ENCODE results near the gene RIC3.

Gene RIC3

GRCh38 chr11:8086001-8086479, 82.8 kb downstream of the RIC3 start:
- DNase-seq = no peak

GRCh38 chr11:8085011-8085645, 83.7 kb downstream of the RIC3 start:
- DNase-seq = no peak

DNA sequence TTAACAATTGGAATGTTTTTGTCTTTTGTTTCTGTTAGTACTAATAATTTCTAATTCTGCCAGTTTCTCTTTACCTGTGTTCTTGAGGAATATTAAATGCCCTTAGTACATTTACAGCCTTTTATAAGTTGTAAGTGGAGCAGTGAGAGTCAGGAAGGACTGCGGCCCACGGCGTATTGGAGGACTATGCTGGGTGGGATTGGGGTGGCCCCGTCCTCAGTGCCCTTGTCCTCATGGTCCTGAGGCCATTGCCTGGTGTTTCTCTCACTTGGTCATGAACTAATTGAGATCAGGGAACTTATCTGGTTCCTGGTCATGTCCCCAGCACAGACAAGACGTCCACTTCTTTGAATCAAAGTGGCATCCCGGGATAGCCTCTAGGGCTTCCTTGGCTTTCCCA, 84.5 kb downstream of the RIC3 start:
- DNase-seq = no peak

DNA sequence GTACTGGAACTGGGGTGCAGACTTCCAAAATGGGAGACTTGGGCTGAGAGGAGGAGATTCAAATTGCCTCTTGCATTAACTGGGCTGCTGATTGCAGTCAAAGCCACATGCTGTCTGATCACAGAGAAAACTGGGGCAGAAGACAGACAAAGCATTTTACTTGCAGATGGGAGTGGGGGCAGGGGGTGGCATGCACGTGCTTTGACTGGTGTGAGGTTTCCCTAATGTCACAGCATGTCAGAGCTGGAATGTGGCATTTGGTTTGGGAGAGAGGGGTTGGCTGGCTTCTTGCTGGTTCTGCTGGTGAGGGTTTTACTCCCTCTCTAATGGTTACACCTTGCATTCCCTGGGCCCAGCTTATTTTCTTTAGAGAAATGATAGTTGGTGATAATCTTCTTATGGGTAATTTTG, 84.9 kb downstream of the RIC3 start:
- DNase-seq = no peak

GRCh38 chr11:8083088-8083395, 85.8 kb downstream of the RIC3 start:
- no peak for DNase-seq

DNA sequence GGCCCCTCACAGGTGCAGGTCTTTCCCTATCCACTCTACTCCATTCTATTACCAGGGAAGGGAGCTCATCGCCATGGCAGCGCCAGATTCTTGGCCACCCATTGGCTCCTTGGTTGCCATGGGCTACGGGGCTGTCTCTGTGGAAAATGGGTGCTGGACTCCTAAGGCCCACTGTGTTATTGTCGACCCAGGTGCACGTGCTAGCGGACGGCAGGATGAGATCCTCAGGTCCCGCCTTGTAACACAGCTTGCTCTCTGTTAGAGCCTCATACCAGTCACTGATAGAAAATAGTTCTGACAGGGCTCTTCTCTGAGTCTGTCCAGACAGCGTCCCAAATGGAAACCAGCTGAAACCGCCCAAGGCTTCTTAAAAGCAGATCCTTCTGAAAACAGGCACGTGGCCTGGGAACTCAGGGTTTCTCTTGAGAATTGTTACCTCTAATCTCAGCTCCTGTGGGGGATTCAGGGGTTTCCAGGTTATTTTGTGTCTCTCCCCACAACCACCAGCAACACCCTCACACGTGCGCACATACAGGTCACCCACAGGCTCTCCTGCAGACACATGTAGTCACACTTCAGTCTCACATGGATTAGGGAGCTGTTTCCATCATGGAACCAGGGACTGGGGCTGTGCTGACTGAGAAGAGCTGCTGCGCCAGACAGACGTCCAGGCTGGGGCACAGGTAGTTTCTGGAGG, 86.3 kb downstream of the RIC3 start:
- no peak for DNase-seq

DNA sequence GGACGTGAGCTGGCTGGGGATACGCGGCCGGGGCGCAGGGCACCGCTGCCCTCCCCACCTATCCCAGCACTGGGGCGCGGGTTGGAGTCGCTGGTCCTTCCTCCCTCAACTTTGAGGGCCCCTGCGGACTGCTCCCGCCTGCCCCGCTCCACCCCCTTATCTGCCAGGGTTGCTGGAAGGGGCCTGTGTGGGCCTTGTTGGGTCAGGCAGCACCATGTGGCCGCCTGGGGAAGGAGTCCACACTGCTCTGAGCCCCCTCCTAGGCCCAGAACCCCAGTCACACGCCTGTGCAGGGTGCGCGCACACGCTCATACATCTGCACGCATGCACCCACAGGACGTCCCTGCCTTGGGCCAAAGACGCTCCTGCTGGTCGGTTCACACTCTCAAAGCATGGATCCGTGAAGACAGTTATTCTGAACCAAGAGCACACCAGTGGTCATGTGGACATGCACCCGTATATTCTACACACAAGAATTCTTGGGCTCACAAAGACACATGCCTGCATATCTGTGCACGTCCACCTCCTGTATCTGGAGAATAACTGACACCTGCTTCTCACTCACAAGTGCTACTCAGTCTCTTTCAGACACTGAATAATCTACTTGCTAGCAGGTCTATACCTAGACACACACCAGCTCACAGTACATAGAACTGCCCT, 87.1 kb downstream of the RIC3 start:
- DNase-seq = no peak

DNA sequence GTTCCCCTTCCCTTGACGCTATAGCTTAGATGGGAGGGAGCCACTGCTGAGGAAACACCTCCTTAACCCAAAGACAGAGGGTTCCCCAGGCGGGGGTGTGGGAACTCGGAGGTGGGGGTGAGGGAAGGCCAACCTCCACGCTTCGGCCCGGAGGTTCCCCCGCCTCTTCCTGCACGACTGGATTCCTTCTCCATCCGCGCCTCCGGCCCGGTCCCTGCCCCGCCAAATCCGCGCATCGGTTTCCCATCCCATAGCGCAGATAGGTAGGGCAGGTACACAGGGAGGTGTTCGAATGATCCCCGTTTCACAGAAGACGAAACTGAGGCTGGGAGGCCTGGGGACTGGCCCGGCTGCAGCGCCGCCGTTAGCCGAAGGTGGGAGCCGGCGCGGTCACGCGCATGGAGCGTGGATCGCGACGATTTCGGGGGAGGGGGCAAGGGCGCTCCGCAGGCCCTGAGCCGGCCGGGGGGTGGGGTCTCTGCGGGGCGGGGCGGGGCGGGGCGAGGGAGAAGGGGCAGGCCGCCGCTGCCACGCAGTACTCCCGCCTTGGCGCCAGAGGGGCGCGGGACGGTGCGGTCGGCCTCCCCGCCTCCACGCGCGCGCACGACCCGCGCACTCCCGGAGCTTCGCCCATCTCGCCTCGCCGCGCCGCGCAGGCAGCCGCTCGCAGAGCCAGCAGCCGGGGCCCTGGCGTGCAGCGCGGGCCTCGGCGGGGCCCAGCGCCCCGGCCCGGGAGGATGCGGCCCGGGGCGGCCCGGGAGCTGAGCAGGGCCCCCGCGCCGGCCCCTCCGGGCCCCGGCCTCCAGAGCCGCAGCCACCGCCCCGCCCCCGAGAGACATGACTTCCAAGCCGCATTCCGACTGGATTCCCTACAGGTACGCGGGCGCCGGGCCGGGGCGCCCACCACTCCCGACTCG, 87.9 kb downstream of the RIC3 start, which contains the start of gene TUB:
Gene TUB, plus strand, starts transcription at position 538 of the 917 bp plus-strand sequence. Its CDS starts 300 bp downstream, at position 838.
- DNase-seq = no peak

- no peak for DNase-seq
Measured at GRCh38 chr11:8080069-8080670, 88.7 kb downstream of the RIC3 start.

- DNase-seq = no peak
Measured at GRCh38 chr11:8079111-8079675, 89.6 kb downstream of the RIC3 start.

DNA sequence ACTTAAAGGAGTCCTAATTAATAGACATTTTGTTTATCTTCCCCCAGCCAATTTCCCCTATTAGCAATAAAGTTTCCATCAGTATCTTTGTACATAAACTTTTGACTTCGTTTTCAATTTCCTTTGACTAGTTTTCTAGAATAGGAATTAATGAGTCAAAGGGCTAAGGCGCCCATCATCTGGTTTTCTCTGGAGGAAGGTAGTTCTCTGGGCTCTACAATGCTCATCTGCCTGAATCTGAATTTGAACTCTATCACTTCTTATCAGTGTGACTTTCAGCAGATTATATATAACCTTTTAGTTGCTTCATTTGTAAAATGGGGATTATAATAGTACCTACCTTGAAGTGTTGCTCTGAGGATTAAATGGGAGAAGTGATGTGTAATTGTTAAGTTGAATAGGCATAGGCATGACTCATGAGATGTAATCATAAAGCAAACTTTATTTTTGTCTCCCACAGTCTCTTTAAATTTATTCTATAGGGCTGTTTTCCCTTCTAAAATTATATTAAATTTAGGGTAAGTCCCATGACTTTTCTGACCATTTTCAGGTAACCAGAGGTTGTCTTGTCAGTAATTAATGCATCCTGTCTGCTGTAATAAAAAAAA, 93.6 kb downstream of the RIC3 start:
- DNase-seq = no peak

DNA sequence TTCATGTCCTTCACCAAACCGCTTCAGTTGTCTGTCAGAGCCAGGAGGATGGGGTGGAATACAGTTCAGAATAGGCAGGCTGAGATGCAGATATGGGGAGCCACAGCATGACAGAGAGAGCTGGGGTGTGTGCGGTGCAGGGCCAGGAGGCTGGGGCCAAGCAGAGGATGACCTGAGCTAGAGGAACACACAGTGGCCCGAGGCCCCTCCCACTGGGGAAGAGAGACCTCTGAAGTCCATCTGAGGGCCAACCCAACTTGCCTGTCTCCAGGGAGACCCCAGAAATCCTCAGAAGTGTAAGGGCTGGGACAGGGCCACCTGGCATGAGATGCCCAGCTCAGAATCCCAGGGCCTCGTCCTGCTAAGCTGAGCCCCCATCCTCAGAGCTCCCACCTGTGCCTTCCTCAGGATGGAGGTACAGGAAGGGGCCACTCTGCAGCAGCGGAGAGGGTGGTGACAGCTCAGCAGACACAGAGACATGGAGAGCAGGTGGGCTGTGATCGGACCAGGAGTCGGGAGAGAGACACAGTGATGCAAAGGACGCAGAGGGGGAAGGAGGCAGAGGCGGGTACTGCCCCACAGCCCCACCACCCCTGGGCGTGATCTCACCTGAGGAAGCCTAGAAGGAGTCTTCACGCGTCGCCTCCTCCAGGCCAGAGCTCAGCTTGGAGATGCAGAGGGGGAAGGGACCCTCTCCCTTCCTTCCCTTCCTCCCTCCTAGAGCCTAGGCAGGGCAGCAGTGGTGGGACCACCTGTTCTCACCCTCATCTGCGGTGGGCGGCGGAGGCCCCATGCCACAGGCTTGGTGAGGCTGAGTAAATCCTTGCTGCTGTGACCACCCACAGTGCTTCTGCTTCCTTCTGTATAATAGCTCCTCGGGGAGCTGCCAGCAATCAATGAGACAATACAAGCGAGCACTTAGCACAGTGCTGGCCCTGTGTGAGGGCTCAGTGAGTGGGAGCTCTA, 96.9 kb downstream of the RIC3 start:
- no peak for DNase-seq

- no peak for DNase-seq
Measured at GRCh38 chr11:8070417-8071115, 98.3 kb downstream of the RIC3 start.

DNA sequence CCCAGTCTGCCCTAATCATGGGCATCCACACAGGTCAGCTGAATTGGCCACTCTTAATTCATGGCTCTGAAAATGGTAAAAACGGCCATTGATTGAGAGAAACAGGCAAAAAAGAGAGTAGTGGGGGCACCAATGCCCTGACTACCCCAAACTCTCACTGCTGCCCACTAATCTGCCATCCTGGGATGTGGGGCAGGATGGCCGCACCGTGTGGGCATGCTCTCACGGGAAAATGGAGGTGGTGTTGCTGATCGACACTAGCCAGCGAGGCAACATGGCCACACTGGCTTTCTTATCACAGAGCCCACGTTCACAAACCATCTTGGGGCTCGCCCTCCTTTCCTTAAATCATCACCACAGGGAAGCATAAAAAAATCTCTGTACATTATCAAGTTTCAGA, 99.1 kb downstream of the RIC3 start:
- DNase-seq = no peak

DNA sequence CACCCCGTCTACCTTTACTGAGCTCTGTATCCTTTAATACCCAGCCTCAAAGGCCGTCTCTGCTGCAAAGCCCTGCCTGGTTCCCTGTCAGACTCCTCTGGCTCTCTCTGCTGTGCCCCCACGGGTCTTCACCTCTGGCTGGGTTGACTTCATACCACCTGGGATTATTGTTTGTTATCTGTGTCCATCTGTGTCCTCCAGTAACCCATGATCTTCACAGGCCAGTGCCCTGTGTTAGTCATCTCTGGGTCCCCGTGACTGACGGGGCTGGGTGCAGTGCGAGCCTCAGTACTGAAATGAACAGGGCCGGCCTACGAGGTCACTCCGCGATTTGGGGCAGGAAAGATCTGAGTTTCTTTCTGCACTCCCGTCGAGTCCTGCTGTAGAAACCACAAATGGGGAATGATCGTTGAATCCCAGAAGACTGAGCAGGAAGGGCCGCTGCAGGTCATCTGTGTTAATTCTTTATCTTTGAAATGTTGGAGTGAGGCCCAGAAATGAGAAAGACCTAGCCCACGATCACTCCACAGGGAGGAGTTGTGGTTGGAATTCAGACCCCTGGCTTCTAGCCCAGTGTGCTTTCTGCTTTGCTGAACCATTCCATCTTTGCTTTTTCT, 100.1 kb downstream of the RIC3 start:
- DNase-seq = peak; percentile 25

DNA sequence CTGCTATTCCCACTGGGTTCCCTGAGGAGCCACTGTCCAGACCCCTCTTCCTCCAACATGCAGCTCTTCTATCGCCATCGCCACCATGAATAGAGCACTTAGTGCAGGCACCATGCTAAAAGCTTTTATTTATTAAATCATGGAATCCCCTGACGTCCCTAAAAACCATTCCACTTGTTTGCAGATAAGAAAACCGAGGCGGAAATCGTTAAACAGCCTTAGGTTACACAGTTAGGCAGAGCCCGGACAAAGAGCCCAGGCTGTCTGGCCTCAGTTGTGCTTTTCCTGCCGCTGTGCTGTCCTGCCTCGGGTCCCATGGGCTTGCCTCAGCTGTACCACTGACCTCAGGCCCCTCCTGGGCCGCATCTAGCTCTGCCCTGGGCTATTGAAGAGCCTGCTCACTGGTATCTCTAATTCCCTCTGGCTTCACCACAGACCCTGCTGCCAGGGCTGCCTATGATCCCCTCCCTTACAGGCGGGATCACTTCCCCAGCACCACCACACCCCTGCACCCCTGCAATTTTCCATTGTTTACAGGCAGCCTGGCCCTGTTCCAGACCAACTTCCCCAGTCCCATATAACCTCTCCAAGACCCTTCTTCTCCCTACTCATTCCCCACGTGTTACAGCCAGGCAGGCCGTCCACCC, 100.8 kb downstream of the RIC3 start:
- DNase-seq = no peak

- DNase-seq = no peak
Measured at GRCh38 chr11:8067567-8067928, 101.3 kb downstream of the RIC3 start.

- no peak for DNase-seq
Measured at GRCh38 chr11:8066911-8067455, 101.8 kb downstream of the RIC3 start.

Data from RPMI8226 (cell line).